Liver (tissue), 9 donors: ENCODE data around the gene RAB3GAP2. TPM values are rescaled to one million over a fixed set of nuclear protein-coding genes. Genes with fewer than 3 reads are reported as not detected.

Experiments used
- DNase-seq: peaks from one replicate; pipeline ENCODE4 v3.0.0-alpha.2; 2017; ENCODE audit warnings: low spot score
- H3K27ac ChIP-seq, 2 donors: one replicate each; pipeline ENCODE4 v1.7.0; 2013; ENCODE audit warnings: inconsistent platforms in 2 of 2, low read length in 2 of 2, control low read depth in 1 of 2, low read depth in 1 of 2, mild to moderate bottlenecking in 1 of 2
- H3K27me3 ChIP-seq, 4 donors: one replicate each; pipeline versions ENCODE4 v1.6.1 to v1.7.0; 2013; ENCODE audit warnings: low read length in 3 of 4, inconsistent platforms in 1 of 4, mild to moderate bottlenecking in 1 of 4, moderate library complexity in 1 of 4; ENCODE audit not compliant: control insufficient read depth in 4 of 4, insufficient read depth in 4 of 4
- H3K36me3 ChIP-seq, 4 donors: one replicate each; pipeline versions ENCODE4 v1.6.1 to v1.7.0; 2013; ENCODE audit warnings: low read length in 3 of 4, mild to moderate bottlenecking in 3 of 4, low read depth in 1 of 4, moderate library complexity in 1 of 4; ENCODE audit not compliant: control insufficient read depth in 4 of 4, insufficient read depth in 3 of 4
- H3K4me1 ChIP-seq, 4 donors: one replicate each; pipeline versions ENCODE4 v1.6.1 to v1.7.0; 2013; ENCODE audit warnings: low read length in 3 of 4, mild to moderate bottlenecking in 3 of 4, moderate library complexity in 1 of 4; ENCODE audit not compliant: control insufficient read depth in 4 of 4, insufficient read depth in 4 of 4
- H3K4me3 ChIP-seq, 3 donors: one replicate each; pipeline versions ENCODE4 v1.6.1 to v1.7.0; 2013; ENCODE audit warnings: low read length in 3 of 3, control low read depth in 1 of 3, low read depth in 1 of 3, mild to moderate bottlenecking in 1 of 3
- H3K9ac ChIP-seq, 2 donors: one replicate each; pipeline ENCODE4 v1.7.0; 2013; ENCODE audit warnings: low read length in 2 of 2, mild to moderate bottlenecking in 2 of 2, moderate library complexity in 2 of 2, control low read depth in 1 of 2, low read depth in 1 of 2
- H3K9me3 ChIP-seq, 4 donors: one replicate each; pipeline versions ENCODE4 v1.6.1 to v1.7.0; 2013; ENCODE audit warnings: low read length in 3 of 4; ENCODE audit not compliant: control insufficient read depth in 4 of 4
- EGR1 ChIP-seq, 2 donors: IDR thresholded peaks; 2 replicates each; pipeline ENCODE4 v1.6.1; 2016 to 2018; ENCODE audit warnings: antibody characterized with exemption in 2 of 2, low read depth in 2 of 2
- FOXA1 ChIP-seq: IDR thresholded peaks from 2 replicates; pipeline ENCODE4 v1.6.1; 2016; ENCODE audit warnings: antibody characterized with exemption
- FOXA2 ChIP-seq: IDR thresholded peaks from 2 replicates; pipeline ENCODE4 v1.6.1; 2016; ENCODE audit warnings: antibody characterized with exemption
- GABPA ChIP-seq, 2 donors: IDR thresholded peaks in 1 of 2; conservative IDR thresholded peaks in 1 of 2; 2 replicates each; pipeline ENCODE4 v1.6.1; 2016; ENCODE audit warnings: antibody characterized with exemption in 2 of 2, mild to moderate bottlenecking in 1 of 2, moderate library complexity in 1 of 2
- HNF4A ChIP-seq, 2 donors: conservative IDR thresholded peaks; 2 replicates each; pipeline ENCODE4 v1.6.1; 2016; ENCODE audit warnings: antibody characterized with exemption in 2 of 2, mild to moderate bottlenecking in 2 of 2
- HNF4G ChIP-seq: IDR thresholded peaks from 2 replicates; pipeline ENCODE4 v1.6.1; 2016; ENCODE audit warnings: antibody characterized with exemption
- JUND ChIP-seq, 2 donors: IDR thresholded peaks; 2 replicates each; pipeline ENCODE4 v1.6.1; 2016; ENCODE audit warnings: antibody characterized with exemption in 2 of 2
- NR2F2 ChIP-seq: IDR thresholded peaks from 2 replicates; pipeline ENCODE4 v1.6.1; 2016; ENCODE audit warnings: antibody characterized with exemption
- RAD21 ChIP-seq, 2 donors: IDR thresholded peaks; 2 replicates each; pipeline ENCODE4 v1.6.1; 2016; ENCODE audit warnings: antibody characterized with exemption in 2 of 2, mild to moderate bottlenecking in 2 of 2
- RXRA ChIP-seq, 2 donors: IDR thresholded peaks; 2 replicates each; pipeline ENCODE4 v1.6.1; 2017 to 2018; ENCODE audit warnings: antibody characterized with exemption in 2 of 2, mild to moderate bottlenecking in 1 of 2
- SP1 ChIP-seq: IDR thresholded peaks from 2 replicates; pipeline ENCODE4 v1.6.1; 2018; ENCODE audit warnings: antibody characterized with exemption, mild to moderate bottlenecking
- TAF1 ChIP-seq: conservative IDR thresholded peaks from 2 replicates; pipeline ENCODE4 v1.6.1; 2016; ENCODE audit warnings: antibody characterized with exemption, mild to moderate bottlenecking
- YY1 ChIP-seq: IDR thresholded peaks from 2 replicates; pipeline ENCODE4 v1.6.1; 2016; ENCODE audit warnings: antibody characterized with exemption, mild to moderate bottlenecking
- WGBS: extraction: QIAGEN DNeasy Blood & Tissue Kit; methylation state at CpG from one replicate; pipeline ENCODE4 v1.1.7; 2013; 5-methylcytosine and 5-hydroxymethylcytosine counted together
- polyA plus RNA-seq, 2 donors: library from polyadenylated mRNA; stranded (reverse) in 1 of 2; unstranded in 1 of 2; fragments of 200-250 nt in 1 of 2; fragments of >200 nt in 1 of 2; fragmentation: Nextera tagmentation in 1 of 2; extraction: Ambion mirVana in 1 of 2; gene quantifications; one replicate each; pipeline versions ENCODE4 v1.2.1 to v1.2.3, GENCODE V29; 2013 to 2015
- total RNA-seq, 2 donors: library from RNA; depleted of rRNA; stranded (reverse); fragments of >200 nt; gene quantifications; one replicate each; pipeline ENCODE4 v1.2.3, GENCODE V29; 2014
- TF ChIP-seq, protein P1 (sequence below): IDR thresholded peaks from 2 replicates; pipeline ENCODE4 v1.6.1; 2016; ENCODE audit warnings: antibody characterized with exemption
- TF ChIP-seq, protein P2 (sequence below): IDR thresholded peaks from 2 replicates; pipeline ENCODE4 v1.6.1; 2016; ENCODE audit warnings: antibody characterized with exemption
- TF ChIP-seq, protein P3 (sequence below): IDR thresholded peaks from 2 replicates; pipeline ENCODE4 v1.6.1; 2016; ENCODE audit warnings: antibody characterized with exemption, mild to moderate bottlenecking
- TF ChIP-seq, protein P4 (sequence below): fragments of 150-350 bp; IDR thresholded peaks from 2 replicates; pipeline ENCODE4 v1.5.1; 2017; ENCODE audit warnings: improper control_type of control experiment, low read depth, low read length; ENCODE audit not compliant: missing input control
- donor health status: healthy.
- donor health status: healthy.
- donor health status: healthy.
- donor health status: healthy.
- donor health status: healthy.

RAB3GAP2 gene
- total and polyA plus RNA-seq, 4 donors = 5.3 to 24.0 (median 11.4) TPM

DNA sequence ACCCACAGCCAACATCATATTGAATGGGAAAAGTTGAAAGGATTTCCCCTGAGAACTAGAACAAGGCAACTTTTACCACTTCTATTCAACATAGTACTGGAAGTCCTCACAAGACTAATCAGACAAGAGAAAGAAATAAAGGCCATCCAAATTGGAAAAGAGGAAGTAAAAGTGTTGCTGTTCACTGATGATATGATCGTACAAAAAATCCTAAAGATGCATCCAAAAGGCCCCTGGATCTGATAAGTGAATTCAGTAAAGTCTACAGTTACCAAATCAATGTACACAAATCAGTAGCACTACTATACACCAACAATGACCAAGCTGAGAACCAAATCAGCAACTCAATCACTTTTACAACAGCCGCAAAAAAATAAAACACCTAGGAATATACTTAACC, 28.3 kb downstream of the RAB3GAP2 start:
- no peak for DNase-seq
- Histone ChIP-seq H3K4me1 (no peaks in the 10 kb centered on the region), H3K36me3 (no peaks in the 10 kb centered on the region), H3K9ac (no peak overlapping the region), H3K27me3 (no peaks in the 10 kb centered on the region), H3K27ac (no peak overlapping the region), H3K9me3 (peaks cover 0 to under 1% (median 0%) of the 10 kb centered on the region in 4 donors), H3K4me3 (no peak overlapping the region)
- 89% methylated on average over 2 of the region's 2 CpGs for WGBS
- TF ChIP-seq SP1 = no peak
- TF ChIP-seq GABPA (IDR thresholded peaks at IDR 0.05 in 1 of 2, conservative IDR thresholded peaks at IDR 0.05 in 1 of 2) = no peak
- TF ChIP-seq FOXA2 = no peak
- TF ChIP-seq TAF1 = no peak
- no peak for TF ChIP-seq HNF4G
- TF ChIP-seq, protein P1, sequence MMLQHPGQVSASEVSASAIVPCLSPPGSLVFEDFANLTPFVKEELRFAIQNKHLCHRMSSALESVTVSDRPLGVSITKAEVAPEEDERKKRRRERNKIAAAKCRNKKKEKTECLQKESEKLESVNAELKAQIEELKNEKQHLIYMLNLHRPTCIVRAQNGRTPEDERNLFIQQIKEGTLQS = no peak
- TF ChIP-seq FOXA1 = no peak
- no peak for TF ChIP-seq NR2F2
- no peak for TF ChIP-seq RXRA (IDR thresholded peaks at IDR 0.05)
- no peak for TF ChIP-seq RAD21 (IDR thresholded peaks at IDR 0.05)
- TF ChIP-seq, protein P2, sequence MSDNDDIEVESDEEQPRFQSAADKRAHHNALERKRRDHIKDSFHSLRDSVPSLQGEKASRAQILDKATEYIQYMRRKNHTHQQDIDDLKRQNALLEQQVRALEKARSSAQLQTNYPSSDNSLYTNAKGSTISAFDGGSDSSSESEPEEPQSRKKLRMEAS = no peak
- TF ChIP-seq YY1 = no peak

DNA sequence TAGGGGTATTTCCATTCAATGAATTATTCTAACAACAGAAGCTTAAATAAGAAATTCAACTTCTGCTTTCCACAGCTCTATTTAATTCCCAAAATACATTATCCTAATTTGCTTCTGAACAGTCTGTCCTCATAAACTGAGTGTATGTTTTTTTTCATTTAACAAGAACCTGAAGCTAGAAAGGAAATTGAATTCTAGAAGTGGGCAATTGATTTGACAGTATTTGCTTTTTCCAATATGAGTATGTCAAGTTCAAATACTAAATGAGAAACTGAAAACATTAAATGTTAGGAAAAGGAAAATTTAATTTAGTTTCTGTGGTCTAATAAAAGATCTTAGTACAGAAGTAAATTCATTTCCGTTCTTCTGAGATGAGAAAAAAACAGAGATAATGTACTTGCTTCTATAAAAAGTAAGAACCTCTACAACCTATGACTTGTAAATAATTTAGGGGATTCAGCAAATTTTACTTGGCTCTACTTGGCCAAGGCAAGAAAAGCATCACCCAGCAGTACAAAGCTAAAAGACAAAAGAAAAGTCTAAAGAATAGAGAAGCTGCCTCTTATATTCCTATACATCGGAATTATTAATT, 31.1 kb downstream of the RAB3GAP2 start:
- H3K4me1 ChIP-seq = no peaks in the 10 kb centered on the region
- no peak overlapping the region for H3K9ac ChIP-seq
- no peak overlapping the region for H3K4me3 ChIP-seq
- H3K27ac ChIP-seq = no peak overlapping the region
- H3K27me3 ChIP-seq = no peaks in the 10 kb centered on the region
- DNase-seq = no peak
- TF ChIP-seq HNF4G (no peak), NR2F2 (no peak), RAD21 (IDR thresholded peaks at IDR 0.05) (no peak), RXRA (IDR thresholded peaks at IDR 0.05) (no peak), YY1 (no peak), EGR1 (IDR thresholded peaks at IDR 0.05; ENCODE audit: low read depth in 2 of 2) (no peak), FOXA1 (no peak), GABPA (IDR thresholded peaks at IDR 0.05 in 1 of 2, conservative IDR thresholded peaks at IDR 0.05 in 1 of 2) (no peak), HNF4A (conservative IDR thresholded peaks at IDR 0.05) (no peak), JUND (IDR thresholded peaks at IDR 0.05) (no peak), TAF1 (no peak), SP1 (no peak), FOXA2 (no peak)
- TF ChIP-seq, protein P2 = no peak
- TF ChIP-seq, protein P1 = no peak
- TF ChIP-seq, protein P3, sequence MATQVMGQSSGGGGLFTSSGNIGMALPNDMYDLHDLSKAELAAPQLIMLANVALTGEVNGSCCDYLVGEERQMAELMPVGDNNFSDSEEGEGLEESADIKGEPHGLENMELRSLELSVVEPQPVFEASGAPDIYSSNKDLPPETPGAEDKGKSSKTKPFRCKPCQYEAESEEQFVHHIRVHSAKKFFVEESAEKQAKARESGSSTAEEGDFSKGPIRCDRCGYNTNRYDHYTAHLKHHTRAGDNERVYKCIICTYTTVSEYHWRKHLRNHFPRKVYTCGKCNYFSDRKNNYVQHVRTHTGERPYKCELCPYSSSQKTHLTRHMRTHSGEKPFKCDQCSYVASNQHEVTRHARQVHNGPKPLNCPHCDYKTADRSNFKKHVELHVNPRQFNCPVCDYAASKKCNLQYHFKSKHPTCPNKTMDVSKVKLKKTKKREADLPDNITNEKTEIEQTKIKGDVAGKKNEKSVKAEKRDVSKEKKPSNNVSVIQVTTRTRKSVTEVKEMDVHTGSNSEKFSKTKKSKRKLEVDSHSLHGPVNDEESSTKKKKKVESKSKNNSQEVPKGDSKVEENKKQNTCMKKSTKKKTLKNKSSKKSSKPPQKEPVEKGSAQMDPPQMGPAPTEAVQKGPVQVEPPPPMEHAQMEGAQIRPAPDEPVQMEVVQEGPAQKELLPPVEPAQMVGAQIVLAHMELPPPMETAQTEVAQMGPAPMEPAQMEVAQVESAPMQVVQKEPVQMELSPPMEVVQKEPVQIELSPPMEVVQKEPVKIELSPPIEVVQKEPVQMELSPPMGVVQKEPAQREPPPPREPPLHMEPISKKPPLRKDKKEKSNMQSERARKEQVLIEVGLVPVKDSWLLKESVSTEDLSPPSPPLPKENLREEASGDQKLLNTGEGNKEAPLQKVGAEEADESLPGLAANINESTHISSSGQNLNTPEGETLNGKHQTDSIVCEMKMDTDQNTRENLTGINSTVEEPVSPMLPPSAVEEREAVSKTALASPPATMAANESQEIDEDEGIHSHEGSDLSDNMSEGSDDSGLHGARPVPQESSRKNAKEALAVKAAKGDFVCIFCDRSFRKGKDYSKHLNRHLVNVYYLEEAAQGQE = no peak
- TF ChIP-seq, protein P4, sequence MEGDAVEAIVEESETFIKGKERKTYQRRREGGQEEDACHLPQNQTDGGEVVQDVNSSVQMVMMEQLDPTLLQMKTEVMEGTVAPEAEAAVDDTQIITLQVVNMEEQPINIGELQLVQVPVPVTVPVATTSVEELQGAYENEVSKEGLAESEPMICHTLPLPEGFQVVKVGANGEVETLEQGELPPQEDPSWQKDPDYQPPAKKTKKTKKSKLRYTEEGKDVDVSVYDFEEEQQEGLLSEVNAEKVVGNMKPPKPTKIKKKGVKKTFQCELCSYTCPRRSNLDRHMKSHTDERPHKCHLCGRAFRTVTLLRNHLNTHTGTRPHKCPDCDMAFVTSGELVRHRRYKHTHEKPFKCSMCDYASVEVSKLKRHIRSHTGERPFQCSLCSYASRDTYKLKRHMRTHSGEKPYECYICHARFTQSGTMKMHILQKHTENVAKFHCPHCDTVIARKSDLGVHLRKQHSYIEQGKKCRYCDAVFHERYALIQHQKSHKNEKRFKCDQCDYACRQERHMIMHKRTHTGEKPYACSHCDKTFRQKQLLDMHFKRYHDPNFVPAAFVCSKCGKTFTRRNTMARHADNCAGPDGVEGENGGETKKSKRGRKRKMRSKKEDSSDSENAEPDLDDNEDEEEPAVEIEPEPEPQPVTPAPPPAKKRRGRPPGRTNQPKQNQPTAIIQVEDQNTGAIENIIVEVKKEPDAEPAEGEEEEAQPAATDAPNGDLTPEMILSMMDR = no peak
- no peaks in the 10 kb centered on the region for H3K9me3 ChIP-seq
- H3K36me3 ChIP-seq = no peaks in the 10 kb centered on the region
- 85% methylated on average over 2 of the region's 2 CpGs for WGBS
